IMR-90 (cell line): ENCODE results near the gene PDZD7. TPM values are rescaled to one million over a fixed set of nuclear protein-coding genes. Genes with fewer than 3 reads are reported as not detected.

ENCODE experiments used
- ATAC-seq: fragments of 200-7000 bp; cut with Tn5 transposase; 2 replicates; pipeline ENCODE4 v1.9.1; 2020; ENCODE audit warnings: low read depth, mild to moderate bottlenecking, moderate library complexity
- BruUV-seq: library from RNA; stranded (reverse); fragments of 400-500 nt; replicated peaks from 2 replicates; lab custom pipeline; 2021; lab: Mats Ljungman, UMichigan
- CTCF ChIA-PET: fragments of 300-600 bp; formaldehyde crosslinking; extraction: SDS; loops from one replicate; lab custom pipeline; 2021; ENCODE audit warnings: antibody characterized with exemption; lab: Yijun Ruan, JAX
- POLR2A ChIA-PET: fragments of 300-600 bp; sonication (Branson Sonifier 250); formaldehyde crosslinking; loops from one replicate; lab custom pipeline; 2022; ENCODE audit warnings: antibody characterized with exemption; ENCODE audit not compliant: unreplicated experiment; lab: Charles Lee
- DNase-seq: peaks from one replicate; pipeline ENCODE4 v3.0.0; 2013
- H2AFZ ChIP-seq: replicated peaks from 2 replicates; pipeline ENCODE3; 2013; ENCODE audit warnings: low read length, mild to moderate bottlenecking; ENCODE audit not compliant: poor library complexity
- H2AK5ac ChIP-seq: 2 replicates; pipeline ENCODE4 v1.6.1; 2013; ENCODE audit warnings: low read depth, low read length, inconsistent platforms
- H2AK9ac ChIP-seq: replicated peaks from 2 replicates; pipeline ENCODE3; 2013; ENCODE audit warnings: mild to moderate bottlenecking, low read depth, low read length, moderate library complexity; ENCODE audit not compliant: poor library complexity
- H2BK120ac ChIP-seq: 2 replicates; pipeline ENCODE4 v1.6.1; 2013; ENCODE audit warnings: low read depth, low read length, inconsistent platforms
- H2BK15ac ChIP-seq: 3 replicates; pipeline ENCODE4 v1.6.1; 2013; ENCODE audit warnings: low read depth, low read length, inconsistent platforms
- H2BK20ac ChIP-seq: 2 replicates; pipeline ENCODE4 v1.6.1; 2013; ENCODE audit warnings: low read depth, mild to moderate bottlenecking, inconsistent platforms, low read length, moderate library complexity
- H2BK5ac ChIP-seq: 2 replicates; pipeline ENCODE4 v1.6.1; 2013; ENCODE audit warnings: mild to moderate bottlenecking, low read depth, low read length, inconsistent platforms; ENCODE audit not compliant: poor library complexity, severe bottlenecking
- H3K14ac ChIP-seq: replicated peaks from 2 replicates; pipeline ENCODE4 v1.6.1; 2013; ENCODE audit warnings: low read depth, low read length, inconsistent platforms
- H3K18ac ChIP-seq: 2 replicates; pipeline ENCODE4 v1.6.1; 2013; ENCODE audit warnings: low read depth, low read length, control low read depth
- H3K23ac ChIP-seq: 2 replicates; pipeline ENCODE4 v1.6.1; 2013; ENCODE audit warnings: low read depth, low read length, inconsistent platforms
- H3K27ac ChIP-seq: 2 replicates; pipeline ENCODE4 v1.5.1; 2013; ENCODE audit warnings: mild to moderate bottlenecking, control low read depth, low read length; ENCODE audit not compliant: insufficient read depth
- H3K27me3 ChIP-seq: 2 replicates; pipeline ENCODE4 v1.6.1; 2013; ENCODE audit warnings: low read length; ENCODE audit not compliant: control insufficient read depth, insufficient read depth
- H3K36me3 ChIP-seq: 2 replicates; pipeline ENCODE4 v1.6.1; 2013; ENCODE audit warnings: low read length, mixed read lengths; ENCODE audit not compliant: control insufficient read depth, insufficient read depth
- H3K4ac ChIP-seq: 2 replicates; pipeline ENCODE4 v1.6.1; 2013; ENCODE audit warnings: low read depth, low read length, inconsistent platforms
- H3K4me1 ChIP-seq: 2 replicates; pipeline ENCODE4 v1.6.1; 2013; ENCODE audit warnings: low read length, mixed read lengths; ENCODE audit not compliant: control insufficient read depth, insufficient read depth
- H3K4me2 ChIP-seq: 2 replicates; pipeline ENCODE4 v1.6.1; 2013; ENCODE audit warnings: low read depth, mild to moderate bottlenecking, control low read depth, low read length, moderate library complexity
- H3K4me3 ChIP-seq: 2 replicates; pipeline ENCODE4 v1.5.1; 2013; ENCODE audit warnings: low read depth, mild to moderate bottlenecking, control low read depth, low read length, moderate library complexity; ENCODE audit not compliant: insufficient read depth
- H3K56ac ChIP-seq: 2 replicates; pipeline ENCODE4 v1.6.1; 2013; ENCODE audit warnings: low read length, inconsistent platforms; ENCODE audit not compliant: insufficient read depth; ENCODE audit errors: extremely low read depth
- H3K79me1 ChIP-seq, 2 experiments: 2 replicates each; pipeline ENCODE4 v1.6.1; 2013; ENCODE audit warnings: low read length in 2 of 2, inconsistent platforms in 1 of 2, low read depth in 1 of 2
- H3K9ac ChIP-seq: 2 replicates; pipeline ENCODE4 v1.6.1; 2013; ENCODE audit warnings: low read depth, low read length, control low read depth
- H3K9me1 ChIP-seq: 2 replicates; pipeline ENCODE4 v1.6.1; 2013; ENCODE audit warnings: low read length, inconsistent platforms; ENCODE audit not compliant: insufficient read depth
- H3K9me3 ChIP-seq: 2 replicates; pipeline ENCODE4 v1.6.1; 2013; ENCODE audit warnings: low read length; ENCODE audit not compliant: control insufficient read depth, insufficient read depth
- H4K20me1 ChIP-seq: 2 replicates; pipeline ENCODE4 v1.6.1; 2013; ENCODE audit warnings: low read length, inconsistent platforms; ENCODE audit not compliant: insufficient read depth
- H4K5ac ChIP-seq: 2 replicates; pipeline ENCODE4 v1.6.1; 2013; ENCODE audit warnings: mild to moderate bottlenecking, low read depth, low read length, control low read depth
- H4K8ac ChIP-seq, 2 experiments: 2 replicates each; pipeline ENCODE4 v1.6.1; 2013; ENCODE audit warnings: low read depth in 2 of 2, low read length in 2 of 2, control low read depth in 1 of 2, inconsistent platforms in 1 of 2
- H4K91ac ChIP-seq: 2 replicates; pipeline ENCODE4 v1.6.1; 2013; ENCODE audit warnings: low read depth, low read length, inconsistent platforms; ENCODE audit not compliant: insufficient read depth
- BHLHE40 ChIP-seq: fragments of 150-350 bp; IDR thresholded peaks from 2 replicates; pipeline ENCODE4 v1.6.1; 2016; ENCODE audit warnings: mild to moderate bottlenecking, low read depth, low read length
- CEBPB ChIP-seq: IDR thresholded peaks from 2 replicates; pipeline ENCODE4 v1.6.1; 2012; ENCODE audit warnings: low read depth, low read length, improper control_type of control experiment
- CHD1 ChIP-seq: IDR thresholded peaks from 2 replicates; pipeline ENCODE4 v1.6.1; 2012; ENCODE audit warnings: low read depth, low read length, improper control_type of control experiment
- CTCF ChIP-seq: conservative IDR thresholded peaks from 2 replicates; pipeline ENCODE4 v1.5.1; 2012; ENCODE audit warnings: mild to moderate bottlenecking, low read depth, low read length, improper control_type of control experiment
- ELK1 ChIP-seq: fragments of 150-350 bp; IDR thresholded peaks from 2 replicates; pipeline ENCODE4 v1.6.1; 2016; ENCODE audit warnings: low read depth, mild to moderate bottlenecking, low read length, moderate library complexity, borderline replicate concordance
- FOS ChIP-seq: fragments of 150-350 bp; IDR thresholded peaks from 2 replicates; pipeline ENCODE4 v1.6.1; 2016; ENCODE audit warnings: low read depth, low read length
- MAFK ChIP-seq: IDR thresholded peaks from 2 replicates; pipeline ENCODE4 v1.6.1; 2012; ENCODE audit warnings: low read depth, low read length, improper control_type of control experiment
- MAZ ChIP-seq: IDR thresholded peaks from 2 replicates; pipeline ENCODE4 v1.6.1; 2012; ENCODE audit warnings: low read depth, mild to moderate bottlenecking, low read length, improper control_type of control experiment, moderate library complexity, borderline replicate concordance
- MXI1 ChIP-seq: IDR thresholded peaks from 2 replicates; pipeline ENCODE4 v1.6.1; 2012; ENCODE audit warnings: low read depth, mild to moderate bottlenecking, low read length, moderate library complexity, borderline replicate concordance
- NFE2L2 ChIP-seq: fragments of 150-350 bp; IDR thresholded peaks from 2 replicates; pipeline ENCODE4 v1.6.1; 2016; ENCODE audit warnings: low read depth, mild to moderate bottlenecking, low read length
- POLR2A ChIP-seq: IDR thresholded peaks from 2 replicates; pipeline ENCODE4 v1.6.1; 2012; ENCODE audit warnings: mild to moderate bottlenecking, low read depth, low read length
- RAD21 ChIP-seq: IDR thresholded peaks from 2 replicates; pipeline ENCODE4 v1.6.1; 2012; ENCODE audit warnings: low read length, improper control_type of control experiment
- RCOR1 ChIP-seq: IDR thresholded peaks from 2 replicates; pipeline ENCODE4 v1.6.1; 2012; ENCODE audit warnings: mild to moderate bottlenecking, low read length, improper control_type of control experiment; ENCODE audit not compliant: insufficient replicate concordance
- RFX5 ChIP-seq: IDR thresholded peaks from 2 replicates; pipeline ENCODE4 v1.8.0; 2012; ENCODE audit warnings: low read depth, mild to moderate bottlenecking, low read length, moderate library complexity
- SMC3 ChIP-seq: fragments of 150-350 bp; IDR thresholded peaks from 2 replicates; pipeline ENCODE4 v1.6.1; 2016; ENCODE audit warnings: low read depth, mild to moderate bottlenecking, antibody characterized with exemption, low read length, moderate library complexity
- USF2 ChIP-seq: fragments of 150-350 bp; IDR thresholded peaks from 2 replicates; pipeline ENCODE4 v1.6.1; 2017; ENCODE audit warnings: mild to moderate bottlenecking, antibody characterized with exemption, low read length, low read depth
- WGBS, 2 experiments: methylation state at CpG; one replicate each; pipeline versions ENCODE4 v1.1.5 to v1.1.7; 2013; ENCODE audit warnings: missing lambda C conversion rate in 2 of 2; ENCODE audit not compliant: insufficient read length in 1 of 2; ENCODE audit errors: extremely low coverage in 2 of 2; 5-methylcytosine and 5-hydroxymethylcytosine counted together
- dilution Hi-C: fragments of 300-500 bp; cut with HindIII; formaldehyde crosslinking; loops from one replicate; pipeline ENCODE4 v1.14.3; 2018; ENCODE audit warnings: low sequenced_read_pairs; ENCODE audit not compliant: unreplicated experiment
- in situ Hi-C: fragments of 300-500 bp; cut with MboI; formaldehyde crosslinking; loops from 3 replicates; pipeline ENCODE4 v1.14.3; 2019; ENCODE audit warnings: low sequenced_read_pairs, inconsistent platforms, mixed read lengths
- intact Hi-C: fragments of 100-400 bp; cut with micrococcal nuclease; formaldehyde crosslinking; loops from 2 replicates; pipeline ENCODE4 v1.10.0; 2022
- polyA plus RNA-seq, 3 experiments: library from polyadenylated mRNA; depleted of rRNA; stranded (reverse); fragments of >200 nt; gene quantifications; 2 replicates each; pipeline ENCODE4 v1.2.3, GENCODE V29; 2012; ENCODE audit warnings: low replicate concordance in 1 of 3
- total RNA-seq: library from RNA; depleted of rRNA; stranded (reverse); fragments of >200 nt; gene quantifications from 2 replicates; pipeline ENCODE4 v1.2.3, GENCODE V29; 2012

Gene PDZD7
- total and polyA plus RNA-seq, 2 of the 4 experiments (the other 2 are of a cell fraction) = 0.90 to 1.5 TPM

GRCh38 chr10:101022967-101023705, 7.8 kb downstream of the PDZD7 start:
- Histone ChIP-seq H4K5ac (no peak overlapping the region), H3K27me3 (peaks cover 1% of the 10 kb centered on the region; the same call in 1 of the 2 replicates), H3K18ac (no peak overlapping the region), H2AFZ (no peak overlapping the region), H4K91ac (no peak overlapping the region), H3K9me3 (no peaks in the 10 kb centered on the region), H2BK5ac (no peak overlapping the region), H2AK9ac (no peak overlapping the region), H3K23ac (no peak overlapping the region), H4K20me1 (no peaks in the 10 kb centered on the region), H3K27ac (no peak overlapping the region), H3K4me3 (no peak overlapping the region), H3K56ac (no peak overlapping the region), H3K14ac (no peak overlapping the region), H2BK20ac (no peak overlapping the region), H3K4me1 (no peaks in the 10 kb centered on the region; the same call in 1 of the 2 replicates), H3K9ac (no peak overlapping the region), H2BK120ac (no peak overlapping the region), H3K4me2 (no peak overlapping the region), H3K36me3 (no peaks in the 10 kb centered on the region), H2AK5ac (no peak overlapping the region), H3K79me1 (no peaks in the 10 kb centered on the region), H2BK15ac (no peak overlapping the region), H4K8ac (no peak overlapping the region), H3K4ac (no peak overlapping the region), H3K9me1 (no peaks in the 10 kb centered on the region)
- ChIA-PET CTCF (no interaction called here), POLR2A (no interaction called here)
- TF ChIP-seq BHLHE40 (no peak), CTCF (no peak), CEBPB (no peak), SMC3 (no peak), POLR2A (no peak), MXI1 (no peak), ELK1 (no peak), MAFK (no peak), FOS (no peak), USF2 (no peak), RAD21 (no peak), CHD1 (no peak), MAZ (no peak), RFX5 (no peak), RCOR1 (no peak), NFE2L2 (no peak)
- no peak for ATAC-seq
- dilution Hi-C loops = no loop called here
- 83% methylated on average over 9 of the region's 15 CpGs; no CpG with 5 or more reads in 1 of the 2 experiments for WGBS, 2 experiments
- intact Hi-C loops = no loop called here
- in situ Hi-C loops = no loop called here
- DNase-seq = no peak
- no TSS peak for BruUV-seq
